ENCODE measurements around the gene C1QTNF12. TPM values are rescaled to one million over a fixed set of nuclear protein-coding genes. Genes with fewer than 3 reads are reported as not detected.

Gene C1QTNF12
- total RNA-seq, 1 experiment from 2014 or later, result 2.0 TPM

- Mint-ChIP-seq H3K4me1 (ENCODE audit: low read depth, unreplicated experiment) (peaks cover 8% of the 10 kb centered on the region), H3K36me3 (ENCODE audit: insufficient read depth, unreplicated experiment) (no peaks in the 10 kb centered on the region), H3K9me3 (ENCODE audit: low read depth, unreplicated experiment) (no peaks in the 10 kb centered on the region), H3K27ac (ENCODE audit: unreplicated experiment) (no peak overlapping the region), H3K4me3 (ENCODE audit: low read depth, unreplicated experiment) (peak overlapping the region; percentile 45), H3K27me3 (ENCODE audit: unreplicated experiment) (peaks cover 25% of the 10 kb centered on the region)
- DNase-seq, result no peak
- TF ChIP-seq CTCF (IDR thresholded peaks at IDR 0.05; ENCODE audit: unreplicated experiment), result no peak
- no TSS peak for BruUV-seq (replicated peaks)
- CTCF ChIA-PET, result no interaction called here
- intact Hi-C loops (cut with micrococcal nuclease; ENCODE audit: unreplicated experiment), result no loop called here
Measured at GRCh38 chr1:1205769-1206375, 40.6 kb downstream of the C1QTNF12 start.

GRCh38 chr1:1204998-1205768 is 41.3 kb downstream of the C1QTNF12 start:
- CTCF ChIA-PET, result interaction anchor here (0.6 kb wide), 2 partner anchors 17 to 77 kb away, joined by 3 to 5 read pairs; no protein-coding TSS in a partner anchor

GRCh38 chr1:1204425-1204920 is 42.0 kb downstream of the C1QTNF12 start:
- BruUV-seq (replicated peaks), result no TSS peak
- DNase-seq, result no peak
- Mint-ChIP-seq H3K36me3 (ENCODE audit: insufficient read depth, unreplicated experiment) (no peaks in the 10 kb centered on the region), H3K9me3 (ENCODE audit: low read depth, unreplicated experiment) (no peaks in the 10 kb centered on the region), H3K4me3 (ENCODE audit: low read depth, unreplicated experiment) (no peak overlapping the region), H3K27ac (ENCODE audit: unreplicated experiment) (no peak overlapping the region), H3K27me3 (ENCODE audit: unreplicated experiment) (peaks cover 25% of the 10 kb centered on the region), H3K4me1 (ENCODE audit: low read depth, unreplicated experiment) (peaks cover 8% of the 10 kb centered on the region)
- CTCF ChIA-PET, result interaction anchor here (0.6 kb wide), 1 partner anchor 17 kb away, joined by 3 read pairs; no protein-coding TSS in a partner anchor
- no peak for TF ChIP-seq CTCF (IDR thresholded peaks at IDR 0.05; ENCODE audit: unreplicated experiment)
- intact Hi-C loops (cut with micrococcal nuclease; ENCODE audit: unreplicated experiment), result no loop called here

More at GRCh38 chr1:1204998-1205768, 41.3 kb downstream of the C1QTNF12 start:
- H3K4me3 Mint-ChIP-seq (ENCODE audit: low read depth, unreplicated experiment), result no peak overlapping the region
- H3K36me3 Mint-ChIP-seq (ENCODE audit: insufficient read depth, unreplicated experiment), result no peaks in the 10 kb centered on the region
- no peak for TF ChIP-seq CTCF (IDR thresholded peaks at IDR 0.05; ENCODE audit: unreplicated experiment)
- H3K4me1 Mint-ChIP-seq (ENCODE audit: low read depth, unreplicated experiment), result peaks cover 8% of the 10 kb centered on the region
- intact Hi-C loops (cut with micrococcal nuclease; ENCODE audit: unreplicated experiment), result no loop called here
- BruUV-seq (replicated peaks), result no TSS peak
- no peak overlapping the region for H3K27ac Mint-ChIP-seq (ENCODE audit: unreplicated experiment)
- no peak for DNase-seq
- H3K9me3 Mint-ChIP-seq (ENCODE audit: low read depth, unreplicated experiment), result no peaks in the 10 kb centered on the region
- H3K27me3 Mint-ChIP-seq (ENCODE audit: unreplicated experiment), result peaks cover 25% of the 10 kb centered on the region

- Mint-ChIP-seq H3K27me3 (ENCODE audit: unreplicated experiment) (peaks cover 24% of the 10 kb centered on the region), H3K9me3 (ENCODE audit: low read depth, unreplicated experiment) (no peaks in the 10 kb centered on the region), H3K4me3 (ENCODE audit: low read depth, unreplicated experiment) (no peak overlapping the region), H3K4me1 (ENCODE audit: low read depth, unreplicated experiment) (peaks cover 8% of the 10 kb centered on the region), H3K27ac (ENCODE audit: unreplicated experiment) (no peak overlapping the region), H3K36me3 (ENCODE audit: insufficient read depth, unreplicated experiment) (no peaks in the 10 kb centered on the region)
- no peak for TF ChIP-seq CTCF (IDR thresholded peaks at IDR 0.05; ENCODE audit: unreplicated experiment)
- DNase-seq, result no peak
- BruUV-seq (replicated peaks), result no TSS peak
- CTCF ChIA-PET, result no interaction called here
- intact Hi-C loops (cut with micrococcal nuclease; ENCODE audit: unreplicated experiment), result no loop called here
Measured at GRCh38 chr1:1203561-1204424, 42.7 kb downstream of the C1QTNF12 start.

Data from Calu3 (cell line).